Measurements from ENCODE around the gene PHYHD1. TPM values are rescaled to one million over a fixed set of nuclear protein-coding genes. Genes with fewer than 3 reads are reported as not detected.

The PHYHD1 gene
- total and polyA plus RNA-seq, 2 donors (not counting 1 experiment from before 2014, with no cell fraction given): 0.96 to 2.0 TPM

GRCh38 chr9:128898845-128899565 is 21.8 kb upstream of the PHYHD1 start:
- Mint-ChIP-seq H3K27me3 (no peaks in the 10 kb centered on the region), H3K4me3 (no peak overlapping the region), H3K4me1 (peaks cover 53% of the 10 kb centered on the region), H3K9me3 (ENCODE audit: insufficient read depth) (no peaks in the 10 kb centered on the region), H3K27ac (peak overlapping the region; percentile 84)
- 98% methylated on average over 11 of the region's 18 CpGs for WGBS (ENCODE audit: insufficient coverage)
- no peaks in the 10 kb centered on the region for H4K20me1 ChIP-seq (ENCODE audit: control insufficient read depth, insufficient read depth, low read length, poor library complexity, severe bottlenecking)
- H3K4me3 ChIP-seq (ENCODE audit: control extremely low read depth in 1 of 5, extremely low read depth in 1 of 5, insufficient read depth in 1 of 5, low read depth in 2 of 5, low read length in 4 of 5): no peak overlapping the region
- no peaks in the 10 kb centered on the region for H3K9me3 ChIP-seq (ENCODE audit: control extremely low read depth in 1 of 3, control insufficient read depth in 2 of 3, insufficient read depth in 1 of 3, low read length in 2 of 3)
- peak overlapping the region; percentile 34 to 93 for H3K27ac ChIP-seq (ENCODE audit: low read length in 2 of 2)
- H3K27me3 ChIP-seq (replicated peaks in 1 of 4; ENCODE audit: control extremely low read depth in 1 of 4, control insufficient read depth in 3 of 4, insufficient read depth in 4 of 4, low read length in 3 of 4): no peaks in the 10 kb centered on the region
- POLR2A ChIA-PET: no interaction called here
- H3K79me2 ChIP-seq (ENCODE audit: control insufficient read depth, insufficient read depth, low read length): peaks cover 40% of the 10 kb centered on the region
- intact Hi-C loops (cut with micrococcal nuclease): no loop called here
- no peak for TF ChIP-seq CTCF (IDR thresholded peaks at IDR 0.05)
- no peak for TF ChIP-seq EZH2 (IDR thresholded peaks at IDR 0.05; ENCODE audit: borderline replicate concordance, insufficient read depth, low read depth, low read length, poor library complexity, severe bottlenecking)
- H3K36me3 ChIP-seq (replicated peaks in 1 of 2; ENCODE audit: control extremely low read depth in 1 of 2, control insufficient read depth in 1 of 2, extremely low read depth in 1 of 2, insufficient read depth in 2 of 2, low read length in 1 of 2): peaks cover 0 to 14% of the 10 kb centered on the region in 2 experiments
- peaks cover 40 to 60% of the 10 kb centered on the region in 2 donors for H3K4me1 ChIP-seq (ENCODE audit: control insufficient read depth in 2 of 2, insufficient read depth in 2 of 2, low read length in 2 of 2)
- no peak for ATAC-seq (ENCODE audit: low read depth)
- peak overlapping the region; percentile 28 for H3K4me2 ChIP-seq (replicated peaks; ENCODE audit: low read depth, low read length, poor library complexity, severe bottlenecking)
- H2AFZ ChIP-seq (ENCODE audit: insufficient read depth, low read depth, low read length, poor library complexity, severe bottlenecking): peak overlapping the region; percentile 10
- no peak overlapping the region for H3K9ac ChIP-seq (ENCODE audit: low read length)
- no peak for DNase-seq
- CTCF ChIA-PET: interaction anchor here (0.6 to 1.3 kb wide), 2 partner anchors 15 to 19 kb away, joined by 3 read pairs; no protein-coding TSS in a partner anchor

Measured in B cell (primary cell).